Endothelial cell of umbilical vein (primary cell): ENCODE measurements around the gene KLF5. TPM values are rescaled to one million over a fixed set of nuclear protein-coding genes. Genes with fewer than 3 reads are reported as not detected.

Experiments used
- BruUV-seq: library from RNA; stranded (reverse); fragments of 400-500 nt; replicated peaks from 2 replicates; lab custom pipeline; 2021; lab: Mats Ljungman, UMichigan
- CTCF ChIA-PET: fragments of 300-600, 350-600 bp; sonication (Branson Sonifier 250); formaldehyde crosslinking; loops from one replicate; lab custom pipeline; 2021; ENCODE audit warnings: antibody characterized with exemption, inconsistent platforms; lab: Charles Lee
- POLR2A ChIA-PET: fragments of 300-600, 350-600 bp; sonication (Branson Sonifier 250); formaldehyde crosslinking; loops from one replicate; lab custom pipeline; 2021; ENCODE audit warnings: antibody characterized with exemption, inconsistent platforms; lab: Charles Lee
- DNase-seq: peaks from one replicate; pipeline ENCODE4 v3.0.0-alpha.2; 2011; ENCODE audit warnings: low read depth, low spot score
- FAIRE-seq: peaks from 2 replicates; lab custom pipeline; 2011; peaks lifted over from hg19 to GRCh38; lab: Jason Lieb, UNC
- H2AFZ ChIP-seq: 2 replicates; pipeline ENCODE4 v1.6.0; 2012; ENCODE audit warnings: low read depth, low read length, control low read depth, inconsistent platforms
- H3K27ac ChIP-seq: 2 replicates; pipeline ENCODE4 v1.5.1; 2011; ENCODE audit warnings: low read depth, mild to moderate bottlenecking, control low read depth, low read length, moderate library complexity; ENCODE audit not compliant: insufficient read depth
- H3K27me3 ChIP-seq, 2 experiments: 2 replicates each; pipeline versions ENCODE4 v1.6.0 to v1.6.1; 2011; ENCODE audit warnings: low read length in 2 of 2, mixed read lengths in 1 of 2; ENCODE audit not compliant: control insufficient read depth in 2 of 2, insufficient read depth in 2 of 2
- H3K36me3 ChIP-seq, 2 experiments: 2 replicates in 1 of 2; 3 replicates in 1 of 2; pipeline ENCODE4 v1.5.1; 2011; ENCODE audit warnings: low read length in 2 of 2, mild to moderate bottlenecking in 1 of 2, moderate library complexity in 1 of 2; ENCODE audit not compliant: control insufficient read depth in 2 of 2, insufficient read depth in 2 of 2; ENCODE audit errors: extremely low read depth in 1 of 2
- H3K4me1 ChIP-seq: 3 replicates; pipeline ENCODE4 v1.5.1; 2011; ENCODE audit warnings: mild to moderate bottlenecking, low read length; ENCODE audit not compliant: control insufficient read depth, insufficient read depth; ENCODE audit errors: extremely low read depth
- H3K4me2 ChIP-seq: 2 replicates; pipeline ENCODE4 v1.6.1; 2011; ENCODE audit warnings: low read length, control low read depth, mixed read lengths; ENCODE audit not compliant: insufficient read depth
- H3K4me3 ChIP-seq, 3 experiments: fragments of 200-600 bp in 1 of 3; sonication (generic), shearing (Covaris generic) in 1 of 3; replicated peaks in 1 of 3; 2 replicates each; pipeline ENCODE4 v1.5.1; 2011 to 2016; ENCODE audit warnings: control low read depth in 3 of 3, low read length in 3 of 3, mild to moderate bottlenecking in 2 of 3, inconsistent platforms in 1 of 3, low read depth in 1 of 3, moderate library complexity in 1 of 3; ENCODE audit not compliant: insufficient read depth in 1 of 3
- H3K79me2 ChIP-seq: 2 replicates; pipeline ENCODE4 v1.6.0; 2012; ENCODE audit warnings: low read length, inconsistent platforms; ENCODE audit not compliant: control insufficient read depth, insufficient read depth
- H3K9ac ChIP-seq: replicated peaks from 2 replicates; pipeline ENCODE3; 2011; ENCODE audit warnings: low read length, control low read depth; ENCODE audit not compliant: insufficient read depth; ENCODE audit errors: extremely low read depth
- H3K9me1 ChIP-seq: replicated peaks from 3 replicates; pipeline ENCODE4 v1.6.0; 2011; ENCODE audit warnings: mild to moderate bottlenecking, low read length; ENCODE audit not compliant: control insufficient read depth, insufficient read depth; ENCODE audit errors: extremely low read depth
- H3K9me3 ChIP-seq: replicated peaks from 2 replicates; pipeline ENCODE4 v1.5.1; 2012; ENCODE audit warnings: low read length, inconsistent platforms; ENCODE audit not compliant: control insufficient read depth, insufficient read depth
- H4K20me1 ChIP-seq: replicated peaks from 2 replicates; pipeline ENCODE3; 2011; ENCODE audit warnings: mild to moderate bottlenecking, low read length; ENCODE audit not compliant: control insufficient read depth, insufficient read depth; ENCODE audit errors: extremely low read depth
- CTCF ChIP-seq, 2 donors: IDR thresholded peaks; 1 replicate in 1 of 2; 2 replicates in 1 of 2; pipeline ENCODE4 v1.5.1; 2011; ENCODE audit warnings: low read length in 2 of 2, mild to moderate bottlenecking in 2 of 2, moderate library complexity in 2 of 2, control low read depth in 1 of 2, inconsistent platforms in 1 of 2, low read depth in 1 of 2; ENCODE audit not compliant: insufficient read depth in 1 of 2; ENCODE audit errors: extremely low read depth in 1 of 2
- EZH2 ChIP-seq: IDR thresholded peaks from 2 replicates; pipeline ENCODE4 v1.6.1; 2012; ENCODE audit warnings: borderline replicate concordance, low read depth, mild to moderate bottlenecking, moderate library complexity, low read length, inconsistent platforms; ENCODE audit not compliant: severe bottlenecking
- FOS ChIP-seq: IDR thresholded peaks from 2 replicates; pipeline ENCODE4 v1.6.1; 2011; ENCODE audit warnings: mild to moderate bottlenecking, low read length, moderate library complexity, borderline replicate concordance; ENCODE audit not compliant: insufficient read depth
- GATA2 ChIP-seq: IDR thresholded peaks from 2 replicates; pipeline ENCODE4 v1.7.0; 2011; ENCODE audit warnings: low read depth, mild to moderate bottlenecking, moderate library complexity, mixed read lengths, low read length; ENCODE audit not compliant: insufficient read length, insufficient read depth
- JUN ChIP-seq: IDR thresholded peaks from 2 replicates; pipeline ENCODE4 v1.6.1; 2011; ENCODE audit warnings: borderline replicate concordance, low read depth; ENCODE audit not compliant: insufficient read length, insufficient read depth
- MAX ChIP-seq: IDR thresholded peaks from 2 replicates; pipeline ENCODE4 v1.6.1; 2011; ENCODE audit not compliant: insufficient read depth, insufficient read length
- MYC ChIP-seq: IDR thresholded peaks from one replicate; pipeline ENCODE4 v1.6.1; 2011; ENCODE audit warnings: mild to moderate bottlenecking, low read depth, low read length
- POLR2A ChIP-seq: IDR thresholded peaks from 2 replicates; pipeline ENCODE4 v1.6.1; 2012; ENCODE audit warnings: low read depth, mild to moderate bottlenecking, control low read depth, low read length
- POLR2AphosphoS5 ChIP-seq: IDR thresholded peaks from 2 replicates; pipeline ENCODE4 v1.6.1; 2012; ENCODE audit warnings: low read depth, mild to moderate bottlenecking, control low read depth, low read length, moderate library complexity; ENCODE audit not compliant: insufficient read depth
- dilution Hi-C: fragments of 300-500 bp; cut with MboI; formaldehyde crosslinking; loops from one replicate; pipeline ENCODE4 v1.15.0; 2019; ENCODE audit warnings: low sequenced_read_pairs; ENCODE audit not compliant: extremely low pct_ligation_motif_present
- intact Hi-C: fragments of 100-400 bp; cut with micrococcal nuclease; formaldehyde crosslinking; loops from one replicate; pipeline ENCODE4 v1.10.0; 2022
- polyA plus RNA-seq, 4 experiments: library from polyadenylated mRNA; depleted of rRNA in 3 of 4; stranded (reverse) in 3 of 4; unstranded in 1 of 4; fragments of >200 nt; gene quantifications; 2 replicates each; pipeline versions ENCODE4 v1.2.1 to v1.2.3, GENCODE V29; 2011 to 2012; ENCODE audit warnings: missing spikeins in 1 of 4
- total RNA-seq: library from RNA; stranded (reverse); gene quantifications from 2 replicates; pipeline ENCODE4 v1.2.3, GENCODE V29; 2021

The KLF5 gene
- total and polyA plus RNA-seq, 2 donors (not counting 3 experiments of a cell fraction or from before 2014, with no cell fraction given) = 1.7 to 4.0 TPM

GRCh38 chr13:73063166-73063565 lies 4.4 kb downstream of the KLF5 start:
- CTCF ChIA-PET = interaction anchor here (1.1 to 1.5 kb wide), 2 partner anchors 9 to 224 kb away, joined by 3 to 5 read pairs; no protein-coding TSS in a partner anchor
- no peak overlapping the region for H3K4me2 ChIP-seq
- DNase-seq = no peak
- dilution Hi-C loops = no loop called here
- BruUV-seq = no TSS peak
- no peaks in the 10 kb centered on the region for H3K9me3 ChIP-seq
- intact Hi-C loops = no loop called here
- no peak for FAIRE-seq
- POLR2A ChIA-PET = interaction anchor here (0.7 kb wide), 1 partner anchor 12 kb away, joined by 5 read pairs; no protein-coding TSS in a partner anchor
- no peak overlapping the region for H3K4me3 ChIP-seq
- H3K36me3 ChIP-seq = no peaks in the 10 kb centered on the region
- no peaks in the 10 kb centered on the region for H3K27me3 ChIP-seq
- H4K20me1 ChIP-seq = no peaks in the 10 kb centered on the region
- peaks cover 9% of the 10 kb centered on the region for H3K4me1 ChIP-seq
- no peak overlapping the region for H3K27ac ChIP-seq
- H3K9me1 ChIP-seq = no peaks in the 10 kb centered on the region
- H3K9ac ChIP-seq = no peak overlapping the region
- no peak overlapping the region for H2AFZ ChIP-seq
- H3K79me2 ChIP-seq = no peaks in the 10 kb centered on the region
- TF ChIP-seq POLR2A = no peak
- no peak for TF ChIP-seq JUN
- no peak for TF ChIP-seq GATA2
- TF ChIP-seq POLR2AphosphoS5 = no peak
- TF ChIP-seq FOS = no peak
- TF ChIP-seq MAX = no peak
- TF ChIP-seq CTCF (IDR thresholded peaks at IDR 0.05; ENCODE audit: extremely low read depth in 1 of 2, insufficient read depth in 1 of 2, low read depth in 1 of 2, low read length in 2 of 2) = no peak
- no peak for TF ChIP-seq MYC
- TF ChIP-seq EZH2 = no peak
